Kidney epithelial cell (primary cell): ENCODE measurements around the gene NETO2. TPM values are rescaled to one million over a fixed set of nuclear protein-coding genes. Genes with fewer than 3 reads are reported as not detected.

ENCODE experiments used
- DNase-seq: peaks from one replicate; pipeline ENCODE4 v3.0.0-alpha.2; 2010; ENCODE audit warnings: low read depth
- H3K27me3 ChIP-seq: 2 replicates; pipeline ENCODE4 v1.6.0; 2011; ENCODE audit warnings: low read length; ENCODE audit not compliant: control insufficient read depth, insufficient read depth
- H3K36me3 ChIP-seq: 2 replicates; pipeline ENCODE4 v1.5.1; 2011; ENCODE audit warnings: low read length; ENCODE audit not compliant: control insufficient read depth, insufficient read depth
- H3K4me3 ChIP-seq: 2 replicates; pipeline ENCODE4 v1.5.1; 2011; ENCODE audit warnings: low read depth, mild to moderate bottlenecking, control low read depth, low read length
- CTCF ChIP-seq: IDR thresholded peaks from 2 replicates; pipeline ENCODE4 v1.5.1; 2011; ENCODE audit warnings: mild to moderate bottlenecking, moderate library complexity, low read length, control low read depth, inconsistent platforms; ENCODE audit not compliant: insufficient read depth, poor library complexity, severe bottlenecking
- total RNA-seq: library from RNA; depleted of rRNA; stranded (reverse); fragments of >200 nt; gene quantifications from 2 replicates; pipeline ENCODE4 v1.2.3, GENCODE V29; 2015

The NETO2 gene
- total RNA-seq, 1 donor from 2014 or later, result 41.9 TPM

- no peak for DNase-seq
- no peaks in the 10 kb centered on the region for H3K36me3 ChIP-seq
- no peak for TF ChIP-seq CTCF
- H3K4me3 ChIP-seq, result no peak overlapping the region
- peaks cover 2% of the 10 kb centered on the region for H3K27me3 ChIP-seq
Observed at GRCh38 chr16:47055136-47055885, 88.4 kb downstream of the NETO2 start.

- Histone ChIP-seq H3K4me3 (no peak overlapping the region), H3K27me3 (peaks cover 2% of the 10 kb centered on the region), H3K36me3 (no peaks in the 10 kb centered on the region)
- no peak for DNase-seq
- TF ChIP-seq CTCF, result no peak
Observed at GRCh38 chr16:47054306-47054705, 89.4 kb downstream of the NETO2 start.

- Histone ChIP-seq H3K36me3 (no peaks in the 10 kb centered on the region), H3K27me3 (peaks cover 2% of the 10 kb centered on the region), H3K4me3 (no peak overlapping the region)
- DNase-seq, result no peak
- TF ChIP-seq CTCF, result no peak
Observed at GRCh38 chr16:47053895-47054294, 89.8 kb downstream of the NETO2 start.

GRCh38 chr16:47052666-47053640 is 90.8 kb downstream of the NETO2 start:
- Histone ChIP-seq H3K36me3 (no peaks in the 10 kb centered on the region), H3K27me3 (peaks cover 3% of the 10 kb centered on the region), H3K4me3 (no peak overlapping the region)
- no peak for TF ChIP-seq CTCF
- DNase-seq, result no peak

GRCh38 chr16:47051031-47051430 is 92.7 kb downstream of the NETO2 start:
- no peak for TF ChIP-seq CTCF
- H3K36me3 ChIP-seq, result no peaks in the 10 kb centered on the region
- DNase-seq, result no peak
- peaks cover 3% of the 10 kb centered on the region for H3K27me3 ChIP-seq
- H3K4me3 ChIP-seq, result no peak overlapping the region
